Measurements from ENCODE around the gene SLC4A7. TPM values are rescaled to one million over a fixed set of nuclear protein-coding genes. Genes with fewer than 3 reads are reported as not detected.

SLC4A7 gene
- total RNA-seq, 8 experiments from 2014 or later = 40.3 to 187 (median 67.5) TPM

Other genes with a start within 250 kb of the SLC4A7 start
- gene NEK10, start 115.0 kb downstream of the SLC4A7 start, total RNA-seq = 10 to 100 TPM in 1 of 8 experiments, 1 to 10 TPM in 7; 1.5 to 18.8 (median 5.1) TPM
- under 1 TPM in 7 of 8 experiments, not detected in 1; 0.14 to 0.33 (median 0.31) TPM for gene EOMES, start 237.9 kb upstream of the SLC4A7 start, total RNA-seq